NCI-H82 treated with DMSO at 0.1 percent for 48 hours (cell line): ENCODE data around the gene TRPC3.

Experiments
- DNase-seq: peaks from one replicate; lab custom pipeline; 2025; ENCODE audit not compliant: unreplicated experiment; lab: John Stamatoyannopoulos, UW

TRPC3 gene

GRCh38 chr4:121951521-121952110 lies at the start of gene TRPC3:
TRPC3 (minus strand) TSS chr4:121952060; CDS start chr4:121951680, 380 bp downstream.
- DNase-seq = no peak

GRCh38 chr4:122000849-122001248 lies 49.0 kb upstream of the TRPC3 start:
- DNase-seq = no peak

GRCh38 chr4:121998024-121998423 lies 46.2 kb upstream of the TRPC3 start:
- DNase-seq = no peak

- DNase-seq = no peak
These were observed 44.1 kb upstream of the TRPC3 start for GRCh38 chr4:121995790-121996537.

- DNase-seq = no peak
These were observed 40.1 kb upstream of the TRPC3 start for GRCh38 chr4:121991968-121992367.

- no peak for DNase-seq
These were observed 38.6 kb upstream of the TRPC3 start for GRCh38 chr4:121990489-121990888.

- no peak for DNase-seq
These were observed 37.9 kb upstream of the TRPC3 start for GRCh38 chr4:121989715-121990114.

GRCh38 chr4:121988950-121989349 lies 37.1 kb upstream of the TRPC3 start:
- DNase-seq = no peak

GRCh38 chr4:121980643-121981042 lies 28.8 kb upstream of the TRPC3 start:
- DNase-seq = no peak

- DNase-seq = no peak
These were observed 26.3 kb upstream of the TRPC3 start for GRCh38 chr4:121978172-121978516.

GRCh38 chr4:121977251-121978171 lies 25.7 kb upstream of the TRPC3 start:
- no peak for DNase-seq

GRCh38 chr4:121975784-121976183 lies 23.9 kb upstream of the TRPC3 start:
- DNase-seq = no peak

GRCh38 chr4:121973816-121974215 lies 22.0 kb upstream of the TRPC3 start:
- no peak for DNase-seq

- DNase-seq = no peak
These were observed 17.0 kb upstream of the TRPC3 start for GRCh38 chr4:121968859-121969258.

- no peak for DNase-seq
These were observed 13.1 kb upstream of the TRPC3 start for GRCh38 chr4:121964958-121965357.

GRCh38 chr4:121960818-121961217 lies 9.0 kb upstream of the TRPC3 start:
- no peak for DNase-seq

GRCh38 chr4:121958777-121959176 lies 6.9 kb upstream of the TRPC3 start:
- no peak for DNase-seq

- no peak for DNase-seq
These were observed 5.4 kb upstream of the TRPC3 start for GRCh38 chr4:121957266-121957665.

GRCh38 chr4:121953860-121954259 lies 2.0 kb upstream of the TRPC3 start:
- DNase-seq = no peak

GRCh38 chr4:121952290-121952689 lies 430 bp upstream of the TRPC3 start:
- DNase-seq = no peak

- DNase-seq = no peak
These were observed 960 bp downstream of the TRPC3 start for GRCh38 chr4:121950680-121951520.
